GM12878 (cell line): ENCODE results near the gene SIGLEC6. TPM values are rescaled to one million over a fixed set of nuclear protein-coding genes. Genes with fewer than 3 reads are reported as not detected.

Experiments used
- ATAC-seq: fragments of 200-7000 bp; cut with Tn5 transposase; 3 replicates; pipeline ENCODE4 v1.9.1; 2020; ENCODE audit warnings: mild to moderate bottlenecking, moderate library complexity
- BruUV-seq: library from RNA; stranded (reverse); fragments of 400-500 nt; replicated peaks from 2 replicates; lab custom pipeline; 2021; lab: Mats Ljungman, UMichigan
- CTCF ChIA-PET: fragments of 300-600 bp; sonication (Branson Sonifier 250); formaldehyde crosslinking; extraction: SDS; loops from one replicate; lab custom pipeline; 2021; ENCODE audit warnings: inconsistent platforms; lab: Yijun Ruan, JAX
- POLR2A ChIA-PET: fragments of 350-600 bp; formaldehyde crosslinking; extraction: SDS; loops from one replicate; lab custom pipeline; 2021; ENCODE audit warnings: inconsistent platforms; lab: Charles Lee
- RAD21 ChIA-PET: fragments of 300-600 bp; sonication (Branson Sonifier 250); formaldehyde crosslinking; loops from one replicate; lab custom pipeline; 2023; ENCODE audit warnings: antibody characterized with exemption; ENCODE audit not compliant: unreplicated experiment; lab: Charles Lee
- SMC1A ChIA-PET: fragments of 300-600 bp; sonication (Branson Sonifier 250); formaldehyde crosslinking; loops from one replicate; lab custom pipeline; 2023; ENCODE audit not compliant: unreplicated experiment, uncharacterized antibody; lab: Charles Lee
- DNase-seq: peaks from one replicate; pipeline ENCODE4 v3.0.0-alpha.2; 2011; ENCODE audit warnings: low read depth, low spot score
- FAIRE-seq: peaks from 3 replicates; lab custom pipeline; 2011; peaks lifted over from hg19 to GRCh38; lab: Jason Lieb, UNC
- H2AFZ ChIP-seq: 2 replicates; pipeline ENCODE4 v1.6.0; 2011; ENCODE audit warnings: low read depth, low read length, control low read depth; ENCODE audit not compliant: control insufficient read depth
- H3K27ac ChIP-seq: 2 replicates; pipeline ENCODE4 v1.5.1; 2011; ENCODE audit warnings: control low read depth; ENCODE audit not compliant: control insufficient read depth, insufficient read depth
- H3K27me3 ChIP-seq, 2 experiments: replicated peaks in 1 of 2; 2 replicates each; pipeline versions ENCODE4 v1.6.0 to v1.6.1; 2011; ENCODE audit warnings: low read length in 1 of 2; ENCODE audit not compliant: control insufficient read depth in 2 of 2, insufficient read depth in 2 of 2
- H3K36me3 ChIP-seq, 2 experiments: 2 replicates each; pipeline ENCODE4 v1.5.1; 2011; ENCODE audit warnings: low read length in 1 of 2; ENCODE audit not compliant: control insufficient read depth in 2 of 2, insufficient read depth in 2 of 2
- H3K4me1 ChIP-seq: 2 replicates; pipeline ENCODE4 v1.6.1; 2011; ENCODE audit warnings: mild to moderate bottlenecking, low read length, moderate library complexity, mixed read lengths; ENCODE audit not compliant: control insufficient read depth, insufficient read depth
- H3K4me2 ChIP-seq: 2 replicates; pipeline ENCODE4 v1.6.0; 2011; ENCODE audit warnings: control low read depth; ENCODE audit not compliant: control insufficient read depth, insufficient read depth
- H3K4me3 ChIP-seq: fragments of 200-600 bp; sonication (generic); 2 replicates; pipeline ENCODE4 v1.5.1; 2016
- H3K79me2 ChIP-seq: 2 replicates; pipeline ENCODE4 v1.6.0; 2011; ENCODE audit warnings: low read length; ENCODE audit not compliant: control insufficient read depth, insufficient read depth
- H3K9ac ChIP-seq: 2 replicates; pipeline ENCODE4 v1.8.0; 2011; ENCODE audit warnings: low read length, control low read depth, mixed read lengths; ENCODE audit not compliant: control insufficient read depth, insufficient read depth
- H3K9me3 ChIP-seq: replicated peaks from 3 replicates; pipeline ENCODE4 v1.5.1; 2011; ENCODE audit warnings: mild to moderate bottlenecking, low read length; ENCODE audit not compliant: control insufficient read depth, insufficient read depth
- H4K20me1 ChIP-seq: 2 replicates; pipeline ENCODE4 v1.6.0; 2011; ENCODE audit not compliant: control insufficient read depth, insufficient read depth
- E4F1 ChIP-seq: fragments of 450-650 bp; IDR thresholded peaks from 2 replicates; pipeline ENCODE4 v1.6.1; 2018; ENCODE audit warnings: borderline replicate concordance, mild to moderate bottlenecking; ENCODE audit not compliant: partially characterized antibody
- ELK1 ChIP-seq: IDR thresholded peaks from 2 replicates; pipeline ENCODE4 v1.6.1; 2012; ENCODE audit warnings: low read depth, low read length, improper control_type of control experiment
- GATAD2B ChIP-seq: fragments of 450-650 bp; conservative IDR thresholded peaks from 2 replicates; pipeline ENCODE4 v1.6.1; 2017; ENCODE audit warnings: low read depth, mild to moderate bottlenecking, moderate library complexity
- IKZF1 ChIP-seq: fragments of 450-650 bp; conservative IDR thresholded peaks from 2 replicates; pipeline ENCODE4 v1.6.1; 2017; ENCODE audit warnings: antibody characterized with exemption, mild to moderate bottlenecking
- IKZF2 ChIP-seq, 2 experiments: fragments of 450-650 bp; IDR thresholded peaks; 2 replicates each; pipeline ENCODE4 v1.6.1; 2017; ENCODE audit warnings: mild to moderate bottlenecking in 2 of 2, moderate library complexity in 2 of 2
- IRF4 ChIP-seq: IDR thresholded peaks from 2 replicates; pipeline ENCODE4 v1.6.1; 2011; ENCODE audit warnings: low read depth, low read length
- NBN ChIP-seq: fragments of 450-650 bp; IDR thresholded peaks from 2 replicates; pipeline ENCODE4 v1.6.1; 2016
- PAX8 ChIP-seq: fragments of 450-650 bp; IDR thresholded peaks from 2 replicates; pipeline ENCODE4 v1.6.1; 2017; ENCODE audit warnings: mild to moderate bottlenecking, moderate library complexity
- POLR2AphosphoS2 ChIP-seq: IDR thresholded peaks from 2 replicates; pipeline ENCODE4 v1.6.1; 2011; ENCODE audit warnings: low read depth, mild to moderate bottlenecking, low read length, improper control_type of control experiment, moderate library complexity
- SMARCA5 ChIP-seq: fragments of 450-650 bp; IDR thresholded peaks from 2 replicates; pipeline ENCODE4 v1.6.1; 2017; ENCODE audit warnings: mild to moderate bottlenecking
- TBL1XR1 ChIP-seq: IDR thresholded peaks from 2 replicates; pipeline ENCODE4 v1.6.1; 2012; ENCODE audit warnings: low read depth, low read length, improper control_type of control experiment
- ZNF207 ChIP-seq: fragments of 450-650 bp; IDR thresholded peaks from 2 replicates; pipeline ENCODE4 v1.6.1; 2014; ENCODE audit warnings: antibody characterized with exemption, mild to moderate bottlenecking, borderline replicate concordance
- ZNF384 ChIP-seq: IDR thresholded peaks from 2 replicates; pipeline ENCODE4 v1.6.1; 2012; ENCODE audit warnings: low read depth, mild to moderate bottlenecking, low read length, improper control_type of control experiment, borderline replicate concordance
- WGBS: methylation state at CpG from one replicate; pipeline ENCODE4 v1.1.6; 2016; ENCODE audit warnings: low lambda C conversion rate; ENCODE audit not compliant: insufficient replicate concordance, insufficient coverage; ENCODE audit errors: missing lambda C conversion rate; 5-methylcytosine and 5-hydroxymethylcytosine counted together
- in situ Hi-C: fragments of 300-500 bp; cut with MboI; formaldehyde crosslinking; loops from 9 replicates; pipeline ENCODE4 v1.14.3; 2018; ENCODE audit warnings: mixed read lengths
- intact Hi-C: fragments of 100-400 bp; cut with micrococcal nuclease; formaldehyde crosslinking; loops from one replicate; pipeline ENCODE4 v1.14.2; 2022; ENCODE audit not compliant: unreplicated experiment
- polyA plus RNA-seq, 11 experiments: library from polyadenylated mRNA; depleted of rRNA in 4 of 11; unstranded in 6 of 11; stranded (reverse) in 5 of 11; fragments of >200 nt; fragmentation: Nextera tagmentation in 4 of 11; fragmentation: Illumina TruSeq in 1 of 11; extraction: Ambion mirVana in 4 of 11; extraction: Trizol in 1 of 11; gene quantifications; 1 replicate in 1 of 11; 2 replicates in 10 of 11; pipeline versions ENCODE4 v1.2.1 to v1.2.3, GENCODE V29; 2011 to 2016; ENCODE audit warnings: inconsistent platforms in 2 of 11, missing spikeins in 2 of 11, low read depth in 1 of 11
- total RNA-seq, 4 experiments: library from RNA; depleted of rRNA in 3 of 4; stranded (reverse); fragments of >200 nt in 3 of 4; fragmentation: Illumina TruSeq in 1 of 4; extraction: Trizol in 1 of 4; gene quantifications; 2 replicates each; pipeline versions ENCODE4 v1.2.1 to v1.2.3, GENCODE V29; 2013 to 2021
- TF ChIP-seq, protein P1 (sequence below): fragments of 450-650 bp; IDR thresholded peaks from 2 replicates; pipeline ENCODE4 v1.6.1; 2017; ENCODE audit warnings: borderline replicate concordance

Gene SIGLEC6
- total and polyA plus RNA-seq, 10 of the 15 experiments (the other 5 are each of a cell fraction or from before 2014, with no cell fraction given): 0.08 to 0.40 (median 0.27) TPM; not detected in 2

GRCh38 chr19:51524666-51525264 is 6.7 kb downstream of the SIGLEC6 start:
- ChIA-PET POLR2A (no interaction called here), RAD21 (no interaction called here), SMC1A (no interaction called here), CTCF (interaction anchor here (0.8 kb wide), 2 partner anchors 9 to 92 kb away, joined by 3 read pairs; no protein-coding TSS in a partner anchor)
- WGBS: 30% methylated on average over 8 of the region's 8 CpGs
- Histone ChIP-seq H3K79me2 (no peaks in the 10 kb centered on the region), H3K9me3 (no peaks in the 10 kb centered on the region), H3K9ac (no peak overlapping the region), H2AFZ (no peak overlapping the region), H3K4me2 (no peak overlapping the region), H3K27me3 (no peaks in the 10 kb centered on the region; a peak in 1 of 4 replicates), H4K20me1 (no peaks in the 10 kb centered on the region), H3K27ac (no peak overlapping the region), H3K4me1 (no peaks in the 10 kb centered on the region), H3K36me3 (no peaks in the 10 kb centered on the region), H3K4me3 (no peak overlapping the region)
- intact Hi-C loops (no loop called here), in situ Hi-C loops (no loop called here)
- TF ChIP-seq TBL1XR1 (no peak), IRF4 (no peak), IKZF2 (IDR thresholded peaks at IDR 0.05) (no peak), ELK1 (no peak)
- no TSS peak for BruUV-seq
- DNase-seq: no peak
- no peak for FAIRE-seq
- no peak for ATAC-seq

- H3K4me2 ChIP-seq: no peak overlapping the region
- POLR2A ChIA-PET: no interaction called here
- WGBS: 0% methylated on average over 2 of the region's 2 CpGs
- FAIRE-seq (no peak), ATAC-seq (no peak), DNase-seq (no peak)
- H3K9ac ChIP-seq: no peak overlapping the region
- in situ Hi-C loops (no loop called here), intact Hi-C loops (no loop called here)
- no peaks in the 10 kb centered on the region for H3K9me3 ChIP-seq
- RAD21 ChIA-PET: interaction anchor here (1.3 kb wide), 1 partner anchor 135 kb away, joined by 4 read pairs; no protein-coding TSS in a partner anchor
- SMC1A ChIA-PET: interaction anchor here (0.9 kb wide), 1 partner anchor 135 kb away, joined by 3 read pairs; no protein-coding TSS in a partner anchor
- no peaks in the 10 kb centered on the region; a peak in 1 of 4 replicates for H3K27me3 ChIP-seq
- H3K4me1 ChIP-seq: no peaks in the 10 kb centered on the region
- no peaks in the 10 kb centered on the region for H3K79me2 ChIP-seq
- no peak overlapping the region for H3K27ac ChIP-seq
- no peak overlapping the region for H3K4me3 ChIP-seq
- H4K20me1 ChIP-seq: no peaks in the 10 kb centered on the region
- CTCF ChIA-PET: interaction anchor here (1.5 kb wide), 1 partner anchor 135 kb away, joined by 3 read pairs; no protein-coding TSS in a partner anchor
- no TSS peak for BruUV-seq
- no peak overlapping the region for H2AFZ ChIP-seq
- H3K36me3 ChIP-seq: no peaks in the 10 kb centered on the region
- TF ChIP-seq PAX8: no peak
- no peak for TF ChIP-seq GATAD2B
- TF ChIP-seq ZNF384: no peak
- no peak for TF ChIP-seq NBN
- TF ChIP-seq POLR2AphosphoS2: no peak
- TF ChIP-seq E4F1: no peak
- no peak for TF ChIP-seq SMARCA5
- TF ChIP-seq IKZF1: no peak
- no peak for TF ChIP-seq ZNF207
- TF ChIP-seq, protein P1, sequence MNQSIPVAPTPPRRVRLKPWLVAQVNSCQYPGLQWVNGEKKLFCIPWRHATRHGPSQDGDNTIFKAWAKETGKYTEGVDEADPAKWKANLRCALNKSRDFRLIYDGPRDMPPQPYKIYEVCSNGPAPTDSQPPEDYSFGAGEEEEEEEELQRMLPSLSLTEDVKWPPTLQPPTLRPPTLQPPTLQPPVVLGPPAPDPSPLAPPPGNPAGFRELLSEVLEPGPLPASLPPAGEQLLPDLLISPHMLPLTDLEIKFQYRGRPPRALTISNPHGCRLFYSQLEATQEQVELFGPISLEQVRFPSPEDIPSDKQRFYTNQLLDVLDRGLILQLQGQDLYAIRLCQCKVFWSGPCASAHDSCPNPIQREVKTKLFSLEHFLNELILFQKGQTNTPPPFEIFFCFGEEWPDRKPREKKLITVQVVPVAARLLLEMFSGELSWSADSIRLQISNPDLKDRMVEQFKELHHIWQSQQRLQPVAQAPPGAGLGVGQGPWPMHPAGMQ: no peak
Observed at GRCh38 chr19:51521781-51522180, 9.7 kb downstream of the SIGLEC6 start.
